C4-2B (cell line): Measurements from ENCODE around the gene KIF25.

Source experiments
- H3K27ac ChIP-seq: fragments of 450-650 bp; 2 replicates; pipeline ENCODE4 v1.5.1; 2017
- ZFX ChIP-seq: fragments of 450-650 bp; IDR thresholded peaks from 2 replicates; pipeline ENCODE4 v1.6.1; 2017
- TF ChIP-seq, protein P1 (sequence below): fragments of 450-650 bp; conservative IDR thresholded peaks from 2 replicates; pipeline ENCODE4 v1.5.1; 2017; ENCODE audit warnings: mild to moderate bottlenecking

The KIF25 gene

DNA sequence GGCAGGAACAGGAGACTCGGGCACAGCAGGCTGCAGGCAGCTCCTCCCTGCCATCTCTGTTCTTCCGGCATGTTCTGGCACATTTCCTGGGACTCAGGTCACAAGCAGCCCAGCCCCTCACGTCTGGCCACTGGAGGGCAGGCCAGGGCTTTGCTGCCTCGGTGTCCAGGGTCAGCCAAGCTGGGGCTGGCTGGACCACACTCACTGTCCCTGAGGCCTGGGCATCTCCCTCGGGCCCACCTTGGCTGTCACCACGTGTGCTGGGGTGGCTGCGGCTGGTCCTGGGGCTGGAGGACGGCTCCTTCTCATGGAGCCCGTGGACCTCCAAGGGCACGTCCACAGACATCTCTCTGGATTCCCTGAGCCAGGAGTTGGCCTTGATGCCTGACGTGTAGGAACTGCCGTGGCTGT, 63.1 kb downstream of the KIF25 start:
- no peak for TF ChIP-seq ZFX
- TF ChIP-seq, protein P1, sequence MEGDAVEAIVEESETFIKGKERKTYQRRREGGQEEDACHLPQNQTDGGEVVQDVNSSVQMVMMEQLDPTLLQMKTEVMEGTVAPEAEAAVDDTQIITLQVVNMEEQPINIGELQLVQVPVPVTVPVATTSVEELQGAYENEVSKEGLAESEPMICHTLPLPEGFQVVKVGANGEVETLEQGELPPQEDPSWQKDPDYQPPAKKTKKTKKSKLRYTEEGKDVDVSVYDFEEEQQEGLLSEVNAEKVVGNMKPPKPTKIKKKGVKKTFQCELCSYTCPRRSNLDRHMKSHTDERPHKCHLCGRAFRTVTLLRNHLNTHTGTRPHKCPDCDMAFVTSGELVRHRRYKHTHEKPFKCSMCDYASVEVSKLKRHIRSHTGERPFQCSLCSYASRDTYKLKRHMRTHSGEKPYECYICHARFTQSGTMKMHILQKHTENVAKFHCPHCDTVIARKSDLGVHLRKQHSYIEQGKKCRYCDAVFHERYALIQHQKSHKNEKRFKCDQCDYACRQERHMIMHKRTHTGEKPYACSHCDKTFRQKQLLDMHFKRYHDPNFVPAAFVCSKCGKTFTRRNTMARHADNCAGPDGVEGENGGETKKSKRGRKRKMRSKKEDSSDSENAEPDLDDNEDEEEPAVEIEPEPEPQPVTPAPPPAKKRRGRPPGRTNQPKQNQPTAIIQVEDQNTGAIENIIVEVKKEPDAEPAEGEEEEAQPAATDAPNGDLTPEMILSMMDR: peak; percentile 81
- peak overlapping the region; percentile 56 for H3K27ac ChIP-seq

DNA sequence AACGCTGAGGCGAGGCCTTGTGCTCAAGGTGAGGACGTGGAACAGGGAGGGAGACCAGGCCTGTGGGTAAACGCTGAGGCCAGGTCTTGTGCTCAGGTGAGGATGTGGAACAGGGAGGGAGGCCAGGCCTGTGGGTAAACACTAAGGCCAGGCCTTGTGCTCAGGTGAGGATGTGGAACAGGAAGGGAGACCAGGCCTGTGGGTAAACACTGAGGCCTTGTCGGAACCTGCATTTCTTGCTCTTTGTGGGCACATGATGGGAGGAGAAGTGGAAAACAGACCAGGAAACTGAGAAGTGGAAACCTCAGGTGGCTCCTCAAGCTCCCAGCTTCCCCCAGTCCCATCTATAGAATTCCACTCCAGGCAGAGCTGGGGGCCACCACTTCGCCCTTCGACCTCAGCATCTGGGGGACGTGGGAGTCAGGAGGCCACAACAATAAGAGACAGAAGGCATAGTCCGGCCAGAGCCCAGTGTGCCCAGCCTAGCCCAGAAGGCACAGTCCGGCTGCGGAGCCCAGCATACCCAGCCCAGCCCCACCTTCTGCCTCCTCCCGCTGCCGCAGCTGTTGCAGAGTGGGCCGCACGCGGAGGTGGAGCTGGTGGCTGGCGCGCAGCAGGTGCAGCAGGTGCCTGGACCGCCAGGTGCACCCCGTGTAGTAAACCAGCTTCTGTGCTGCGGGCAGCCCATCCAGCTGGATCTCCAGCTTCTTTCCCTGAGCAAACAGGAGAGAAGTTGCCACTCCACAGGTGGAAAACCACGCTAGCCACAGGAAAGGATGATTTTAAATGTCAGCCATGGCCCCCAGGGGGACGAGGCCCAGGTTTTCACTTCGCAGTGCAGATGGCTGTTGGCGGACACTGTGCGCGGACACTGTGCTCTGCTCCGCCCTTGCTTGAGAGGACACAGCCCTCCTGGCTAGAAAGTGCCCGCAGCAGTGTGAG, 64.1 kb downstream of the KIF25 start:
- peak; percentile 79 for TF ChIP-seq ZFX
- TF ChIP-seq, protein P1: no peak
- peak overlapping the region; percentile 56 for H3K27ac ChIP-seq

DNA sequence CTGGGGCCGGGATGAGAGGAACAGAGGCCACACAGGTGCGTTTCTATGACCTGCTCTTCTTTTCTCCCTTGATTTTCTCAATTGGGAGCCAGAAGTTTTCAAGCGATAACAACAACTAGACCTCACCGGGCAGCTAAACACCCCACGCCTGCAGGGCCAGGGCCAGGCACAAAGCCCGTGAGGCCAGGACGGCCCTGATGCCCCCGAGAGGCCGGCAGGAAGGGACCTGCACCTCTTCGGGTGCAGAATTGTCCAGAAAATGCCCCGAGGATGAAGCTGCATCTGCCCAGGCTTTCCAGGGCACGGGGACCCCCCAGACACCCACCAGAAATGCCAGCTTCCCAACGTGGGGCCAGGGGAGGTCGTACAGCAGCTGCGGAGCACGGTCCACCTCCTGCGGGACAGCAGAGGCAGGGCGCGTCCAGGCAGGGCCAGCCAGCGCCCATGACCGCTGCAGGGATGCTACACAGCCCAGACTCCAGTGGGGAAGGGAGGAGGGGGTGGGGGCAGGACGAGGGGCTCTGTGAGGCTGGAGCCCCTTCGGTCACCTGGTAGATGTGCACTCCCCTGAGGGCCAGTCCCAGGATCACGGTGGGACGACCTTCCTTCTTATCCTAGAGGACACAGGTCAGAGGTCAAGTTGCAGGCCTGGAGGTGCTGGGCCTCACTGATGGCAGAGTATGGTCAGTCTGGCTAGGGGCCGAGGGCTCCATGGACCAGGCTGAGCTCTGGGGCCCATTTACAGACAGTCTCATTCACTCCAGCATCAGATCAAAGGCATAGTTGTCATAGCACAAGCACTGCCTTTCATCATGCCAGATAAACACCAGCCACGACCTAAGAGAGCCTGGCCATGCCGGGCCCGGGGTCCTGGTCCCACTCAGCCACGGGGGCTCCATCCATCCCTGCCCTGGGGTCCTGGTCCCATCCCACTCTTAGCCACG, 65.1 kb downstream of the KIF25 start:
- TF ChIP-seq, protein P1: no peak
- no peak for TF ChIP-seq ZFX
- H3K27ac ChIP-seq: no peak overlapping the region

DNA sequence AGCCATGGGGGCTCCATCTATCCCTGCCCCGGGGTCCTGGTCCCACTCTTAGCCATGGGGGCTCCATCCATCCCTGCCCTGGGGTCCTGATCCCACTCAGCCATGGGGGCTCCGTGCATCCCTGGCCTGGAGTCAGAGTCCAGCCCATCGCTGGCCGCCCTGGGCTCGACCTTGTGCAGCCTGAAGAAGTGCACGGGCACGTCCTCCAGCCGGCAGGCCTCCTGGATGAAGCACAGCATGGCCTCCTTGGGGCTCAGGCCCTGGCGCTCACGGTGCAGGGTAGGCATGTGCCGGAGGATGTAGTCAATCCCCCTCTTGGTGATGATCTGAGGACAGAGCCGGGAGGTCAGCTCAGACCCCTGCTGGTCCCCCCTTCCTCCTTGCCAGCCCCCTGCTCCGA, 66.0 kb downstream of the KIF25 start:
- TF ChIP-seq, protein P1: no peak
- TF ChIP-seq ZFX: no peak
- no peak overlapping the region for H3K27ac ChIP-seq

DNA sequence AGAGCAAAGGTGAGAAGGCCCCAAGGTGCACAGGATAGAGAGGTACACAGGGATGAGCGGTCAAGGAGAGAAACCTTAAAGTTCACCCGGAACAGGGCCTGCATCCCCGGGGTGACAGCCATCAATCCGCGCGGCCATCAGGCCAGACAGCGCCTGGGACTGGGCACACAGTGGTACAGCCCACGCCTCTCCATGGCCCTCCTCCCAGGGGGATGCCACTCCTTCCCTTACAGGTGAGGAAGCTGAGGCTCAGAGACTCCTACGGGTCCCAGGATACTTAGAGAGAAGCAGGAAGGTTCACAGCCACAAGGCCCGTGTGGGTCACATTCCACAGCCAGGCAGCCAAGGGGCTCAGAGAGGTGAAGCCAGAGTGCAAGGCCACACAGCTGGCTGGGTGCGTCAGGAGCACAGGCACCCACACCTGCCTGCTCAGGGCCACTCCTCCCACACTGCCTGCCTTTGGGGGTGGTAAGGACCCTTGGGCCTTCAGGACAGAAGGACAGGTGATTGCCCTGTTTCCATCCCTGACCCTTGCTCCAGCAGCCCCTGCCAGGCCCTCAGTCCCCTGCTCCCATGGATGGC, 66.8 kb downstream of the KIF25 start:
- H3K27ac ChIP-seq: no peak overlapping the region
- no peak for TF ChIP-seq ZFX
- TF ChIP-seq, protein P1: no peak

- no peak overlapping the region for H3K27ac ChIP-seq
- TF ChIP-seq, protein P1: no peak
- TF ChIP-seq ZFX: no peak
Measured at GRCh38 chr6:168067081-168067759, 69.7 kb downstream of the KIF25 start.
